WERI-Rb-1 (cell line): ENCODE data around the gene TRPM3.
"Not testable (repeated sequence)": the region's sequence is repeated elsewhere in the genome, so short reads cannot be mapped to it uniquely, and the experiment has no call there.

Source experiments
- DNase-seq: peaks from one replicate; pipeline ENCODE4 v3.0.0-alpha.2; 2020
- H3K27ac ChIP-seq: fragments of 250-450 bp; sonication (Bioruptor Pico); 2 replicates; pipeline ENCODE4 v1.5.1; 2020; ENCODE audit warnings: mild to moderate bottlenecking, moderate library complexity
- H3K27me3 ChIP-seq: fragments of 250-450 bp; sonication (Bioruptor Pico); 2 replicates; pipeline ENCODE4 v1.5.1; 2021; ENCODE audit warnings: mild to moderate bottlenecking, low read depth, moderate library complexity; ENCODE audit not compliant: insufficient read depth, severe bottlenecking
- H3K36me3 ChIP-seq: fragments of 250-450 bp; sonication (Bioruptor Pico); 2 replicates; pipeline ENCODE4 v1.5.1; 2020; ENCODE audit warnings: mild to moderate bottlenecking, moderate library complexity
- H3K4me3 ChIP-seq: 2 replicates; pipeline ENCODE4 v1.5.1; 2011; ENCODE audit warnings: low read depth, mild to moderate bottlenecking, control low read depth, low read length
- H3K9me3 ChIP-seq: fragments of 250-450 bp; sonication (Bioruptor Pico); 2 replicates; pipeline ENCODE4 v1.5.1; 2021; ENCODE audit warnings: mild to moderate bottlenecking, moderate library complexity; ENCODE audit not compliant: severe bottlenecking
- CTCF ChIP-seq: IDR thresholded peaks from 2 replicates; pipeline ENCODE4 v1.5.1; 2011; ENCODE audit warnings: low read depth, mild to moderate bottlenecking, control low read depth, inconsistent platforms, low read length

The TRPM3 gene

GRCh38 chr9:70634696-70635095 lies 486.7 kb downstream of the TRPM3 start:
- Histone ChIP-seq H3K4me3 (no peak overlapping the region), H3K36me3 (no peaks in the 10 kb centered on the region), H3K27me3 (no peaks in the 10 kb centered on the region), H3K27ac (no peak overlapping the region), H3K9me3 (no peaks in the 10 kb centered on the region)
- TF ChIP-seq CTCF: no peak
- no peak for DNase-seq

GRCh38 chr9:70630971-70631370 lies 490.4 kb downstream of the TRPM3 start:
- Histone ChIP-seq H3K27ac (no peak overlapping the region), H3K36me3 (no peaks in the 10 kb centered on the region), H3K4me3 (no peak overlapping the region), H3K9me3 (no peaks in the 10 kb centered on the region), H3K27me3 (no peaks in the 10 kb centered on the region)
- no peak for DNase-seq
- TF ChIP-seq CTCF: no peak

GRCh38 chr9:70629080-70629685 lies 492.2 kb downstream of the TRPM3 start:
- H3K4me3 ChIP-seq, H3K27me3 ChIP-seq, H3K27ac ChIP-seq, DNase-seq, H3K36me3 ChIP-seq, H3K9me3 ChIP-seq: not testable (repeated sequence)
- 0 out of 2 replicates have a peak, but pooled peaks have one; percentile 48 for TF ChIP-seq CTCF

GRCh38 chr9:70625078-70625477 lies 496.3 kb downstream of the TRPM3 start:
- Histone ChIP-seq H3K27ac (no peak overlapping the region), H3K4me3 (no peak overlapping the region), H3K27me3 (no peaks in the 10 kb centered on the region), H3K9me3 (no peaks in the 10 kb centered on the region), H3K36me3 (no peaks in the 10 kb centered on the region)
- no peak for DNase-seq
- TF ChIP-seq CTCF: no peak

GRCh38 chr9:70618784-70619183 lies 502.6 kb downstream of the TRPM3 start:
- no peaks in the 10 kb centered on the region for H3K9me3 ChIP-seq

More at GRCh38 chr9:70618784-70619183, 502.6 kb downstream of the TRPM3 start:
- Histone ChIP-seq H3K4me3 (no peak overlapping the region), H3K36me3 (no peaks in the 10 kb centered on the region), H3K27ac (no peak overlapping the region), H3K27me3 (no peaks in the 10 kb centered on the region)
- TF ChIP-seq CTCF: no peak
- DNase-seq: no peak
